ENCODE data around the gene AP3S1.
"Not testable (repeated sequence)": the region's sequence is repeated elsewhere in the genome, so short reads cannot be mapped to it uniquely, and the experiment has no call there.

The AP3S1 gene

DNA sequence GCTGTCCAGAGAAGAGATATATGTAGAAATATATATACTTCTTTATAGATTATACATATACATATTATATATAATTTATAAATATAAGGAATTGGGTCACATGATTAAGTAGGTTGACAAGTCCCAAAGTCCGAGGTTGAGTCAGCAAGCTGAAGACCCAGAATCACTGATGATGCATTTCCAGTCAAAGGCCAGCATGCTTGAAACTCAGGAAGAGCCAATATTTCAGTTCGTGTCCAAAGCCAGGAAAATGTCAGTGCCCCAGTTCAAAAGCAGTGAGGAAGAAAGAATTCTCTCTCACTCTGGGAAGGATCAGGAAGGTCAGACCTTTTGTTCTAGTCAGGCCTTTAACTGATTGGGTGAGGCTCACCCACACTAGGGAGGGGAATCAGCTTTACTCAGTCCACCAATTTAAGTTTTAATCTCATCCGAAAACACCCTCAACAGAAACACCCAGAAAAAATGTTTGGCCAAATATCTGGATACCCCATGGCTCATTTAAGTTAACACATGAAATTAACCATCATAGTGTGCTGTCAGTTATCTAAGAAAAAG is 78.5 kb downstream of the AP3S1 start:
- no peak overlapping the region for H3K4me3 ChIP-seq (replicated peaks; ENCODE audit: low read depth, low read length)
- TF ChIP-seq, protein P1, sequence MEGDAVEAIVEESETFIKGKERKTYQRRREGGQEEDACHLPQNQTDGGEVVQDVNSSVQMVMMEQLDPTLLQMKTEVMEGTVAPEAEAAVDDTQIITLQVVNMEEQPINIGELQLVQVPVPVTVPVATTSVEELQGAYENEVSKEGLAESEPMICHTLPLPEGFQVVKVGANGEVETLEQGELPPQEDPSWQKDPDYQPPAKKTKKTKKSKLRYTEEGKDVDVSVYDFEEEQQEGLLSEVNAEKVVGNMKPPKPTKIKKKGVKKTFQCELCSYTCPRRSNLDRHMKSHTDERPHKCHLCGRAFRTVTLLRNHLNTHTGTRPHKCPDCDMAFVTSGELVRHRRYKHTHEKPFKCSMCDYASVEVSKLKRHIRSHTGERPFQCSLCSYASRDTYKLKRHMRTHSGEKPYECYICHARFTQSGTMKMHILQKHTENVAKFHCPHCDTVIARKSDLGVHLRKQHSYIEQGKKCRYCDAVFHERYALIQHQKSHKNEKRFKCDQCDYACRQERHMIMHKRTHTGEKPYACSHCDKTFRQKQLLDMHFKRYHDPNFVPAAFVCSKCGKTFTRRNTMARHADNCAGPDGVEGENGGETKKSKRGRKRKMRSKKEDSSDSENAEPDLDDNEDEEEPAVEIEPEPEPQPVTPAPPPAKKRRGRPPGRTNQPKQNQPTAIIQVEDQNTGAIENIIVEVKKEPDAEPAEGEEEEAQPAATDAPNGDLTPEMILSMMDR (IDR thresholded peaks at IDR 0.05; ENCODE audit: low read length, missing control alignments) = no peak
- DNase-seq (ENCODE audit: low read depth) = peak; percentile 46

DNA sequence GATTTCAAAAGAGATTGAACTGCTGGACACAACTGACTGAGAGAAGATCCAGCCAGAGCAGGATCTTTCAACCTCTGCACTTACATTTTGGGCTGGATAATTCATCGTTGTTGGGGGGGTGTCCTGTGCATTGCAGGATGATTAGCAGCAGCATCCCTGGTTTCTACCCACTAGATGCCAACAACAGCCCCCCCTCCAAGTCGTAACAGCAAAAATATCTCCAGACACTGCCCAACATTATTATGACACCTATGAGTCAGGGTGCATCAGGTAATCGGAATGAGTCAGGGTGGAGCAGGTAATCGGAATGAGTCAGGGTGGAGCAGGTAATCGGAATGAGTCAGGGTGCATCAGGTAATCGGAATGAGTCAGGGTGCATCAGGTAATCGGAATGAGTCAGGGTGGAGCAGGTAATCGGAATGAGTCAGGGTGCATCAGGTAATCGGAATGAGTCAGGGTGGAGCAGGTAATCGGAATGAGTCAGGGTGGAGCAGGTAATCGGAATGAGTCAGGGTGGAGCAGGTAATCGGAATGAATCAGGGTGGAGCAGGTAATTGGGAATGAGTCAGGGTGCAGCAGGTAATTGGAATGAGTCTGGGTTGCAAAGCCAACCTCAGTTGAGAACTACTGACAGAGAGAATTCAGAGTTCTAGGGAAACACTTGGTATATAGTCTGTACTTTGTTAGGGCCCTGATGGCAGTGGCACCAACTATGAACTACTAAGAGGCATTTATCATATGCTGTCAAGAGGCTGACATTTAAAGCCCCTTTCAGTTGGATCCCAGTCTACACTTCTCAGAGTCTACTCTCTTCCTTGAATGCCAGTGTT is 87.1 kb downstream of the AP3S1 start:
- not testable (repeated sequence) for H3K4me3 ChIP-seq (replicated peaks; ENCODE audit: low read depth, low read length); DNase-seq (ENCODE audit: low read depth)

DNA sequence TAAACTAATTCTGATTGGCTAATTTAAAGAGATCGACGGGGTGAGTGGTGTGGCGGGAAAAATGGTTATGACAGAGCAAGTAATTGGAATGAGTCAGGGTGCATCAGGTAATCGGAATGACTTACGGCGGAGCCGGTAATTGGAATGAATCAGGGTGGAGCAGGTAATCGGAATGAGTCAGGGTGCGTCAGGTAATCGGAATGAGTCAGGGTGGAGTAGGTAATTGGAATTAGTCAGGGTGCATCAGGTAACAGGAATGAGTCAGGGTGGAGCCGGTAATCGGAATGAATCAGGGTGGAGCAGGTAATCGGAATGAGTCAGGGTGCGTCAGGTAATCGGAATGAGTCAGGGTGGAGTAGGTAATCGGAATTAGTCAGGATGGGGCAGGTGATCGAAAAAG is 88.4 kb downstream of the AP3S1 start:
- H3K4me3 ChIP-seq (replicated peaks; ENCODE audit: low read depth, low read length) = not testable (repeated sequence)

DNA sequence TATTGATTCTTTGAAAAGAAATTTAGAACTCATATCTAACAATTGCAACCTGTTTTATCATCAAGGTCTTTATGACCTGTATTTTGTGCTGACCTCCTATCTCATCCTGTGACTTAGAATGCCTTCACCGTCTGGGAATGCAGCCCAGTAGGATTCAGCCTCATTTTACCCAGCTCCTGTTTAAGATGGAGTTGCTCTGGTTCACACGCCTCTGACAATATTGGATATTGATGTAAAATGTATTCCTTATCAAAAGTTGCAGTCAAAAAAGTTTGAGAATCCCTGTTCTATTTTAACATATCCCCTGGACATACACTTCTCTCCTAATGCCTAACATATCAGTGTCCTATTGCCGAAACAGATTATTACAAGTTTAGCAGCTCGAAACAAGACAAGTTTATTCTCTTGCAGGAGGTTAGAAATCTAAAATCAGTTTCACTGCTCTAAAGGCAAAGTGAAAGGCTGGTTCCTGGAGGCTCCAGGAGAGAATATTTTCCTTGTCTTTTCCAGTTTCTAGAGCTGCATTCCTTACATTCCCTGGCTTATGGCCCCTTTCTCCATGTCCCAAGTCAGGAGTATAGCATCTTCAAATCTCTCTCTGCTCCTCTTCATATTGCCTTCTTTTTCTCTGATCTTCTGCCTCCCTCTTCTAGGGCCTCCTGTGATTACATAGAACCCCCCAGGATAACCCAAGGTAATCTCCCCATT is 89.0 kb downstream of the AP3S1 start:
- TF ChIP-seq, protein P1 (IDR thresholded peaks at IDR 0.05; ENCODE audit: low read length, missing control alignments) = no peak

More for the DNA sequence above, 88.4 kb downstream of the AP3S1 start:
- DNase-seq (ENCODE audit: low read depth) = not testable (repeated sequence)

DNA sequence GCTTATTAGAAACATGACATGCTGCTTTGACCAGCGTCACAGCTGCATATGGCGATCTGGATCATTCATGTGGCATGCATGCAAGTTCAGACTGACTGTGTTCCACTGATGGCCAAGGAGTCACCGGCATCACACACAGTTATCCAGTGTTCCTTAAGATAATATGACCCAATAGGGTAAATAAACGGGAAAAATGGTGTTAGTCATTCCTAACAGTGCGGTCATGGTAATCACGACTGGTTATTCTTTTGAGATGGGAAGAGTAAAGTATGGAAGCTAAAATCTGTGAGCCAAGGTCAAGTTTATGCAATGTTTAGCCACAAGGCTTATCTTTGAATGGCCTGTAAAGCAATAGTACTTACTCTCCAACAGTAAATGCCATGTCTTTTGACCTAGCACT is 91.3 kb downstream of the AP3S1 start:
- H3K4me3 ChIP-seq (replicated peaks; ENCODE audit: low read depth, low read length) = no peak overlapping the region
- TF ChIP-seq, protein P1 (IDR thresholded peaks at IDR 0.05; ENCODE audit: low read length, missing control alignments) = no peak
- DNase-seq (ENCODE audit: low read depth) = peak; percentile 10

More for the DNA sequence above, 89.0 kb downstream of the AP3S1 start:
- no peak overlapping the region for H3K4me3 ChIP-seq (replicated peaks; ENCODE audit: low read depth, low read length)
- no peak for DNase-seq (ENCODE audit: low read depth)

DNA sequence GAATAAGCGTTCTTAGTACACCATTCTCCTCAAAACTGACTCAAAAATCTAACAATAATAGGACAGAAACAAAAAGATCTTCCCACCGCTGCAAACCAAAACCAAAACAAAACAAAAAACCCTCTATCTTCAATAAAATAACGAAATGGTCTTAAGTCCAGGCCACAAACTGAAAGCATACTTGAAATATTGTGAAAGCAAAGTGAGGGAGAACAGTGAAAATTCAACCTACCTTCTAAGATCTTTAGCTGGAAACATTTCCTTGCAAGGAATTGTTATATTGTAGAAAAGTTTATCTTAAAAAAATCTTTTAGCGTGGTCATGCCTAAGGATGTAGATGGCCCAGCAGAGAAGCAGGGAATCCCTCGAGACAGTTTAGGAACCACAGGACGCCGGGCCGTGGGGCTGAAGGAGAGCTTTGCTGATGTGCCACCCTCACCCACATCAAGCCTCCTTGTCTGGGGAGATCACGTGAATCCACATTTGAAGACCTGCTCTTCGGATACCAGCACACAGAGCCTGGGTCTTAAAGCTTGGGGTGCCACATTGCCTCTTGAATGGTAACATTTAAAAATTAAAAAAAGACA is 92.7 kb downstream of the AP3S1 start:
- no peak overlapping the region for H3K4me3 ChIP-seq (replicated peaks; ENCODE audit: low read depth, low read length)
- DNase-seq (ENCODE audit: low read depth) = no peak
- TF ChIP-seq, protein P1 (IDR thresholded peaks at IDR 0.05; ENCODE audit: low read length, missing control alignments) = no peak

DNA sequence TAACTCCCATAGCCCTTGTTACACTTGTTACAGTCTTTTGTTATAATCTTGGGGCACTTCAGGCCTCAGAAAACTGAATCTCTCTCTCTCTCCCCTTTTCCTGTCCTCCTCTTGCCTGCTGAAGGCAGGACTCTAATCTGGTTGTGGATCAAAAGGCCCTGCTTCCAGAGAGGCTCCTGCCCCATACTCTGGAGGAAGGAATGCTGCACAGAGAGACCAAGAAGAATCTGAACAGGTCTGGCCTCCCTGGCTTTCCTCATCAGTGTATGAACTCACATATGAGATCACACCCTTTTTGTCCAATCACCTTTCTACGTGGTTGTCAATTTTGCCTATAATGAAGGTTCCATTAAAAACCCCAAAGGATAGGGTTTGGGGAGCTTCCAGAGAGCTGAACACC is 94.3 kb downstream of the AP3S1 start:
- no peak for DNase-seq (ENCODE audit: low read depth)
- TF ChIP-seq, protein P1 (IDR thresholded peaks at IDR 0.05; ENCODE audit: low read length, missing control alignments) = no peak
- H3K4me3 ChIP-seq (replicated peaks; ENCODE audit: low read depth, low read length) = no peak overlapping the region

All from fibroblast of pulmonary artery (primary cell).